Activated CD8-positive, alpha-beta memory T cell treated with anti-CD3 and anti-CD28 coated beads for 48 hours (primary cell): ENCODE results near the gene TH.
"Not testable (repeated sequence)": the region's sequence is repeated elsewhere in the genome, so short reads cannot be mapped to it uniquely, and the experiment has no call there.

Experiments
- DNase-seq, 3 experiments: peaks; one replicate each; pipeline ENCODE4 v3.0.0-alpha.2; 2020; ENCODE audit warnings: low read depth in 2 of 3, low spot score in 2 of 3

Gene TH

GRCh38 chr11:2179516-2179915 is 7.9 kb upstream of the TH start:
- DNase-seq = no peak

GRCh38 chr11:2178906-2179494 is 7.4 kb upstream of the TH start:
- DNase-seq = no peak

DNA sequence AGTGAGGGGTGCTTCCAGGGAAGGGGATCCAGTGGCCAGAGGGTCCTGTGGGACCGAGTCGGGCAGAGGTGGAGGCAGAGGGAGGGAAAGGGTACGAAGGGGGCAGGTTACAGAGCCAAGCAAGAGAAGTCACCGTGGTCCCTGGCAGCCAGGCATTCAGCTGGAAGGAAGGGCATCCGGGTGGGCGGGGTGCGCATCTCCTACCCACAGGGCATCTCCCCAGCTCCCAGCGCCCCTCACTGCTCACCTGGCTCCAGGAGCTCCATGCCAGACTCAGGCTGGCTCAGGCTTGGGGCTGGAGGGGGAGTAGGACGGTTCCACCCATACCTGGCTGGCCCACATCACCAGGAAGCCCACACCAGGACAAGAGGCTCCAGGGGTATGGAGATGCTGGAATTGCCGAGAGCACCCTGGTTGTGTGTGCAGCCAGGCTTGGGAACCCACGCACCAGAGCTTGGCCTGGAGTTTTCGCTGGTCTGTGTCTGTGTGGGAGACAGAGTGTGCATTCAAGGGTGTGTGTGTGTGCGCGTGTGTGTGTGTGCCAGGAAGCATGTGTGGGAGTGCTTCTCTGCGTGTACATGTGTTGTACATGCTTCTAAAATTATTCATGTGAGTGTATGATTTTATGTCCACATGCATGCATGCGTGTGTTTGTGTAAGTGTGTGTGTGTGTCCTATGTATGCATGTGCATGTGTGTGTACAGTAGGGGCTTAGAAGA is 6.6 kb upstream of the TH start:
- not testable (repeated sequence) for DNase-seq

GRCh38 chr11:2177076-2177475 is 5.5 kb upstream of the TH start:
- DNase-seq = no peak

DNA sequence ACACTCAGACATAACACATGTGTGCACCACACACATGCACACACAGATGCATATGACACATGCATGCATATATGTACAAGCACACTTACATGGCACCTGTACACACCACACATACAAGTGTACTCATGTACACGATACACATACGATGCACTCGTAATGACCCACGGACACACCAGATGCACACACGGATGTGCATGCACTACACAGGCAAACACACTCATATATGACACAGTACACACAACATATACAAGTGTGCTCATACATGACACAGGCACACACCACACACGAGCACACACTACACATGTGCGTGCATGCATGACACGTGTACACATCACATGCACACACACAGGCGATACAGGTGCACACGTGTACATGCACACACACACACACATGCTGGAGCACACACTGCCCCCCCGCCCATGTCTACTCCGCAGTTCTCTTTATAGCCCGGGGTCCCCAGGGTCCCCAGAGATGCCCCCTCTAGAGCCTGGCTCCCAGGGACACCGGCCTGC is 4.8 kb upstream of the TH start:
- DNase-seq = no peak

- DNase-seq = no peak
These were observed 4.0 kb upstream of the TH start for GRCh38 chr11:2175659-2176058.

DNA sequence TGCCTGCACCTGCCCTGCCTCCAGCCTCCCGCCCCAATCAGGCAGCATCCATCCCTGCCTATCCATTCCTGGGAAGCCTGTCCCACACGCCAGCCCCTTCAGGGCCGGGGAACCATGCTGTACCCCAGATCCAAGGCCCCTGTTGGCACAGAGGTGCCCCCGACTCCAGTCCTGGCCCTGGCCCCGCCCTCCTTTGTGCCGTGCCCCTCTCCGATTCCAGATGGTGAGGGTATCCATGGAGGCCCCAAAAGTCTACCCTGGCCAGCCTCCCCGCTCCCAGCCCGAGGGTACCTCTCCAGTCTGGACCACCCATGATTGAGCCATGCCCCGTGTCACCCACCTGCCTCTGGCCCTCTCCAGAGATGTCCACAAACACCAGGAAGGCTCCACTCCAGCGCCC is 2.7 kb upstream of the TH start:
- no peak for DNase-seq

DNA sequence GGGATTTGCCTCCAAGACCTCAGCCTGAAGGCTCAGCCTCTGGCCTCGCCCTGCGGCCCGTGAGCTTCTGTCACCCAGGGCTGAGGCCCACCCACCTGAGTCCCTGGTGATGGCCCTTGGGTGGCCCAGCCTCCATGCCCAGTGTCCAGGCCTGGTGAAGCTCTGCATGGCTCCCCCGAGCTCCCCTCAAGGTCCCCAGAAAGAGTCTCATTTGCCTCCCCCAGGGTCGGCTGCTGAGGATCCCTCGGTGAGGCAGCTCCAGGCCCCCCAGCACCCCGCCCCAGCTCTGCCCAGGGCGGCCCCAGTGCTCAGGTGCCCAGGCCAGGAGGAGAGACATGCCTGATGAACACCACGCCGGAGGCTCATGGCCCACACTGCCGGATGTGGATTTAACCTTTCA is 2.1 kb upstream of the TH start:
- no peak for DNase-seq

DNA sequence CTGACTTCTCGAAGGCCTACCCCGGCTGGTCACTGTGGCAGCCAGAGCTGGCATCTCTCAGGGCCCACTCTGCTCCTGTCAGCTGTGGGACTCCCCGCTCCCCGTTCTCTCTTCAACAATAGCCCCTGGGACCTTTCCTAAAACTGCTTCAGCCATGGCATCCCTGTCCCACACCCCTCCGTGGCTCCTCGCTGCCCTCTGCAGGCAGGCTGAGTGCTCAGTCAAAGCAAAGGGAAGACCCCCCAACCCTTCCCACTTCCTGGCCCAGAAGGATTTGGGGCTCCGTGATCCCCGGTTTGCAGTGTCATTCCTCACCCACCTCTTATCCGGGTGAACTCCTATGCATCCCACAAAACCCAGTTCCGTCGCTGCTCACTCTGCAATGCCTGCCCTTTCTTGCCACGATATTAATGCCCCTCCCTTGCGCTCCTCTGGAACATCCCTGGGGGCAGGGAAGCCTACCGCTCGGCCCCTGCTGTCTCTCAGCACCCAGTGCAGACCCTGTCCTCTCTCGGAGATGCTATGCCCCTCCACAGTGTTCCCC is 1.6 kb upstream of the TH start:
- DNase-seq = no peak

DNA sequence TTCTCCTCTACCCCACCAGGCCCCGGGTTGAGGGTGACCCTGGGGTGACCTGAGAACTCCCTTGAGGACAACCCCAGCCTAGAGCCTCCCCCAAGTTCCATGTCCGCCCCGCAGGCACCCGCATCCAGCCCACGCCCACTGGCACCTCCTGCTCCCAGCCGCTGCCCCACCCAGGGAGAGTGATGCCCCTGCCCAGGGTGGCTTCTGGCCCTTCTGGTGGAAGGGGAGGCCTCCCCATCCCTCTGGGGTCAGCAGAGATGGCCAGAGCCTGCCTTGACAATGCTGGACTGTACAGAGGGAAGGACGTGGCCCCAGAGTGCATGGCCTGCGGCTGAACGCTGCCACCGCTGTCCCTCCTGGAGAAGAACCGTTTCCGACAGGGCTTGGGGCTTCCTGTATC is 1.1 kb upstream of the TH start:
- no peak for DNase-seq

DNA sequence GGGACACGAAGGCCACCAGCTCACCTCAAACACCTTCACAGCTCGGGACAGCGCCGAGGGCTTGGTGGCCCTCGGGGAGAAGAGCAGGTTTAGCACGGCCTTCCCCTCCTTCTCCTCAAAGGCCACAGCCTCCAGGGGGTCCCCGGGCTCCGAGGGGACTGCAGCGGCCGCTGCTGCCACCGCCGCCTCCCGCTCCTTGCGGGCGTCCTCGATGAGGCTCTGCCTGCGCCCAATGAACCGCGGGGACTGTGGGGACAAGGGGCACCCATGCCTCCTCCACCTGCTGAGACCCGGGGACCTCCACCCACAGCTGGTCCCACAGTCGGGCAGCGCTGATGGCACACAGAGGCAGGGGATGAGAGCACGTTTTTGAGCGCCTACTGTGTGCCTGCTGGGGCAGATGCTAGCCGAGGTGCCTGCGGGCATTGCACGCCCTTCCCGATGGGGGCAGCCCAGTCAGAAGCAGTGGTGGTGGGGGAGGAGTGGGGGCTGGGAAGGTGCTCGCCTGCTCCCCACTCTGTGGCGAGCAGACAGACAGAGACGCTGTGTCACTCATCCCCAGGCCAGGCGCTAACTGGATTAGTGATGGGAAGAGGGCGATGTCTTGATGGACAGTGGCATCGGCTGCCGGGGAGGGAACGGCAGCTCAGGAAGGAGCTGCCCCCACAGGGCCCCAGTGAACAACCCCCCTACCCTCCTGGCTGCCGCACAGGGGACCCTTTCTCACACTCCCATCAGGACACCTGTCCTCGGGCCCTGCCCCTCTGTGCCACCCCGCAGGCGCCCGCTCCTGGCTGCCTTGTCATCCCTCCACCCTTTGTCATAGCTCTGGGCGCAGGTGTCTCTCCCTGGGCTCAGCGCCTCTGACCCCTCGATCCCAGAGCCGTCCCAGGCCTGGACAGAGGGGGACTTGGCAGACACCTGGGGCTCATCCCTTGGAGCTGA is 1.7 kb downstream of the TH start:
- no peak for DNase-seq

GRCh38 chr11:2169005-2169378 is 2.6 kb downstream of the TH start:
- DNase-seq = no peak

GRCh38 chr11:2168286-2169004 is 3.2 kb downstream of the TH start:
- DNase-seq = no peak

GRCh38 chr11:2167141-2168045 is 4.2 kb downstream of the TH start:
- DNase-seq = no peak

DNA sequence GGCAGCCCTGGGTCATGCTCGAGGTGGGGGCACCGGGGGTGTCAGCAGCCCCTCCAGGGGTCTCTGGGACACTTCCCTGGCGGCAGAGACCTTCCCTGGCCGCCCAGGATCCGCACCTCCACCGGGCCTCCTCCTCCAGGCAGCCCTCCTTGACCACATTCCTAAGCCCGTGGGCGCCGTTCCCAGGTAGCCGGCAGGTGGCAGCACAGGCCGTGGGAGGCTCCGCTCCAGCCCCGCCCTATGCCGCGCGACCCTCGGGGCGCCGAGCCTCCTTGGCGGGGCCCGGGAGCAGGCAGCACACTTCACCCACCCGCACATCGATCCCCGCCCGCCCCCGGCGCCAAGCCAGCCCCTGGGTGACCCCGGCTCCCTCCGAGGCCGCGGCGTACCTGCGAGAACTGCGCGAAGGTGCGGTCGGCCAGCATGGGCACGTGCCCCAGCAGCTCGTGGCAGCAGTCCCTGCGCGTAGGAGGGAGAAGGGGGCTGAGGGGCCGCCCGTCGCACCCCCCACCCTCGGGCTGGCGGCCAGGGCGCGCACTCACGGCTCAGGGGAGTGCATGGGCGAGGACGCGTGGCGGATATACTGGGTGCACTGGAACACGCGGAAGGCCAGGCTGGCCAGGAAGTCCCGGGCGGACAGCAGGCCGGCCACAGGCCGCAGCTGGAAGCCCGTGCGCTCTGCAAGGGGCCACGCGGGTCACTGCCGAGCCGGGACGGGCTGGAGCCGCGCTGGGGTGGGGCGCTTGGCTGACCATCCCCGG is 5.3 kb downstream of the TH start:
- no peak for DNase-seq

- no peak for DNase-seq
These were observed 6.0 kb downstream of the TH start for GRCh38 chr11:2165571-2165970.

DNA sequence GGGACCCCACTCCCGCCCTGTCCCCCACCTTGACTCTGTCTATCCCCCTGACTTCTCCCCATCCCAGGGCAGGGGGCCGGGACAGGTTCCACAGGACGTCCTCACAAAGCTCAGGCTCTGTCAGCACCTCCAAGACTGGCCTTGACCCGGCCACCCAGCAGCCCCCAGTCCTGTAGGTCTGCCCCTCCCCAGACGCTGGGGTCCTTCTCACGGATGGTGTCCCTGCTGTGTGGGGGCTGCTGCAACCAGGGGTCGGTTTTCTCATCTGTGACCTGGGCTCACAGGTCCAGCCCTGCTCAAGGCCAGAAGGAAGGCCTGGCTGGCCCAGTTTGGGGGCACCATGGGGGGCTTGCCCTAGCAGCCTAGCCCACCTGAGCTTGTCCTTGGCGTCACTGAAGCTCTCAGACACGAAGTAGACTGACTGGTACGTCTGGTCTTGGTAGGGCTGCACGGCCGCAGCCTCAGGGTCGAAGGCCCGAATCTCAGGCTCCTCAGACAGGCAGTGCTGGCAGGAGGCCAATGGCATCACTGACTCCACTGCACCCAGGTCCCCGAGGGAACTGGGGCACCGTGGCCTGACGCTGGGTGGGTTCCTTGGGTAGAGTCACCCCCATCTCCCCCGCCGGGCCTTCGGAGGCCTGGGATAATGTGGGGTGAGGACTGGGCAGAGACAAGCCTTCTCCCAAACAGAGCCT is 6.6 kb downstream of the TH start:
- no peak for DNase-seq

DNA sequence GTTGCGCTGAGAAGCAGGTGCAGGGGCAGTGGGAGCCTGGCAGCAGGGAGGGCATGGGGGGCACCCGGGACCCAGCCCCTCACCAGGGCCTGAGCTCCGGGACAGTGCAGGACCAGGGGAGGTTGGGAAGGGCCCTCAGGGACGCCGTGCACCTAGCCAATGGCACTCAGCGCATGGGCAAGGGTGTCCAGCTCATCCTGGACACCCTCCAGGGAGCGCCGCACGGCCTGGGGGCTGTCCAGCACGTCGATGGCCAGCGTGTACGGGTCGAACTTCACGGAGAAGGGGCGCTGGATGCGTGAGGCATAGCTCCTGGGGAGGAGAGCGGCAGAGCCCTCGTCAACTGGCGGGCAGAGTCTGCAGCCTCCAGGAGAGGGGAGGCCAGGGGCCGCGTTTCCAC is 7.5 kb downstream of the TH start:
- DNase-seq = no peak
